Fibroblast of lung (primary cell): ENCODE data around the gene DDX25.

Experiments
- CTCF ChIP-seq, 2 donors: IDR thresholded peaks in 1 of 2; conservative IDR thresholded peaks in 1 of 2; 1 replicate in 1 of 2; 2 replicates in 1 of 2; pipeline ENCODE4 v1.5.1; 2011 to 2012; ENCODE audit warnings: low read length in 2 of 2, control low read depth in 1 of 2, inconsistent platforms in 1 of 2, low read depth in 1 of 2, mild to moderate bottlenecking in 1 of 2
- EZH2 ChIP-seq: IDR thresholded peaks from 2 replicates; pipeline ENCODE4 v1.5.1; 2012; ENCODE audit warnings: low read length, control low read depth, mild to moderate bottlenecking; ENCODE audit errors: missing control alignments

GRCh38 chr11:125960771-125961170 lies 56.5 kb downstream of the DDX25 start:
- TF ChIP-seq CTCF (conservative IDR thresholded peaks at IDR 0.05 in 1 of 2, IDR thresholded peaks at IDR 0.05 in 1 of 2; ENCODE audit: low read depth in 1 of 2, low read length in 2 of 2): no peak
- TF ChIP-seq EZH2: no peak
